ENCODE data around the gene CLRN3. TPM values are rescaled to one million over a fixed set of nuclear protein-coding genes. Genes with fewer than 3 reads are reported as not detected.

CLRN3 gene
- total RNA-seq, 3 donors from 2014 or later, result 0.98 TPM; not detected in 2

DNA sequence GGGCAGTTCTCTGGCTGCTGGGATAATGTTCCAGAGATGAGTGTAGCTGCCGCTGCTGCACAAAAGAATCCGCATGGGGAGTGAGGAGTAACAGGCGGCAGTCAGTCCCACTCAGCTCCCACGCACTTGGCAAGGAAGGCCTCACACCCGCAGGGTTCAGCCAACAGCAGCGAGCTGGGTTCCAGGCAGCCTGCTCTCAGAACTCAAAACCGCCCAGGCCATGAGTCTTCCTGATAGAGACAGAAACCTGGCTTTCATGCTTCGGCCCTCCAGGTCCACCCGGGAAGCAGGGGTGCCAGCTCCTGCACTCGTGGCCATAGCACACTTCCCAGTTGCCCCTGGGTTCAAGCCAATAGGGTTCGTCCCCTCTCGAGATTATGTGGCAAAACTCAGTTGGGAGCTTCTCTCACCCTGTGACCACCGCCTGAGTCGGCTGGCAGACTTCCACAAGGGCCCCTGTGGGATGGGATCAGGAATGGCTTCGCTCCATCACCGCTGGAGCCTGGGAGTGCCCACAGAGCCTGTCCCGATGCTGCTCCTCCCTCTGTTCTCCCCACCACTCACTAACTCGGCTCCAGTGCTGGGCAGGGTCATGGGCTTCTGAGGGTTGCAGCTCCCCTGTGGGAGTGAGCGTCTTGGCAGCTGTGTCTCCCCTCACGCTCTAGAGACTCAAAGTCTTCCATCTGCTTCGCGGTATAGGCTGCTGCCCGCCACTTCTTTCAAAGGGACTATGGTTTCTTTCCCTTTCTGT is 20.6 kb downstream of the CLRN3 start:
- peak overlapping the region in 1 of 3 donors; percentile 45 for H3K4me3 ChIP-seq
- H3K9me3 ChIP-seq, result peaks cover 0 to 13% of the 10 kb centered on the region in 2 donors
- H3K27me3 ChIP-seq, result no peaks in the 10 kb centered on the region
- H3K4me1 ChIP-seq, result no peaks in the 10 kb centered on the region
- intact Hi-C loops (cut with DNase I; ENCODE audit: low total_unique reads), result no loop called here
- DNase-seq (ENCODE audit: low spot score in 2 of 2), result no peak
- H3K27ac ChIP-seq, result no peak overlapping the region
- TF ChIP-seq POLR2AphosphoS5 (IDR thresholded peaks at IDR 0.05), result no peak
- no peak for TF ChIP-seq POLR2A (IDR thresholded peaks at IDR 0.05)
- TF ChIP-seq, protein P1, sequence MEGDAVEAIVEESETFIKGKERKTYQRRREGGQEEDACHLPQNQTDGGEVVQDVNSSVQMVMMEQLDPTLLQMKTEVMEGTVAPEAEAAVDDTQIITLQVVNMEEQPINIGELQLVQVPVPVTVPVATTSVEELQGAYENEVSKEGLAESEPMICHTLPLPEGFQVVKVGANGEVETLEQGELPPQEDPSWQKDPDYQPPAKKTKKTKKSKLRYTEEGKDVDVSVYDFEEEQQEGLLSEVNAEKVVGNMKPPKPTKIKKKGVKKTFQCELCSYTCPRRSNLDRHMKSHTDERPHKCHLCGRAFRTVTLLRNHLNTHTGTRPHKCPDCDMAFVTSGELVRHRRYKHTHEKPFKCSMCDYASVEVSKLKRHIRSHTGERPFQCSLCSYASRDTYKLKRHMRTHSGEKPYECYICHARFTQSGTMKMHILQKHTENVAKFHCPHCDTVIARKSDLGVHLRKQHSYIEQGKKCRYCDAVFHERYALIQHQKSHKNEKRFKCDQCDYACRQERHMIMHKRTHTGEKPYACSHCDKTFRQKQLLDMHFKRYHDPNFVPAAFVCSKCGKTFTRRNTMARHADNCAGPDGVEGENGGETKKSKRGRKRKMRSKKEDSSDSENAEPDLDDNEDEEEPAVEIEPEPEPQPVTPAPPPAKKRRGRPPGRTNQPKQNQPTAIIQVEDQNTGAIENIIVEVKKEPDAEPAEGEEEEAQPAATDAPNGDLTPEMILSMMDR (IDR thresholded peaks at IDR 0.05), result no peak
- H3K36me3 ChIP-seq, result no peaks in the 10 kb centered on the region

DNA sequence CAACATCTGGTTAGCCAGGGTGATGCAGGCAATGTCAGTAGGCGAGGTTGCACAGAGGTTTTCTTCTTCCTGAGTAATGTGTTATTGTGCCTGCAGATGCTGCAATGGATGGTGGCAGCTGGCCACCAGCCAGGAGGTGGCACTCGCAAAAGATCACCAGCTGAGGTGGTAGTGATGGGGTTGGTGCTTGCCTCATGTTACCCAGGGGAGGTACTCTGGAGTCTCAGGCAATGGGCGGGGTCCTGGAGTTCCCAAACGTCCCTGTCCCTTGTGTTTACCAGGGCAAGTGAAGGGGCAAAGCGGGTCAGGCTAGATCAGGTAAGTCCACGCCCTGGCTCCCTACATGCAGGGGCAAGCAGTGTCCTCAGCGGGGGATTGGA is 21.1 kb downstream of the CLRN3 start:
- H3K4me3 ChIP-seq, result no peak overlapping the region
- no peak for DNase-seq (ENCODE audit: low spot score in 2 of 2)
- H3K36me3 ChIP-seq, result no peaks in the 10 kb centered on the region
- H3K27ac ChIP-seq, result no peak overlapping the region
- TF ChIP-seq, protein P1 (IDR thresholded peaks at IDR 0.05), result no peak
- TF ChIP-seq POLR2A (IDR thresholded peaks at IDR 0.05) (no peak), POLR2AphosphoS5 (IDR thresholded peaks at IDR 0.05) (no peak)
- no peaks in the 10 kb centered on the region for H3K4me1 ChIP-seq
- peaks cover 0 to 13% of the 10 kb centered on the region in 2 donors for H3K9me3 ChIP-seq
- no peaks in the 10 kb centered on the region for H3K27me3 ChIP-seq
- intact Hi-C loops (cut with DNase I; ENCODE audit: low total_unique reads), result no loop called here

DNA sequence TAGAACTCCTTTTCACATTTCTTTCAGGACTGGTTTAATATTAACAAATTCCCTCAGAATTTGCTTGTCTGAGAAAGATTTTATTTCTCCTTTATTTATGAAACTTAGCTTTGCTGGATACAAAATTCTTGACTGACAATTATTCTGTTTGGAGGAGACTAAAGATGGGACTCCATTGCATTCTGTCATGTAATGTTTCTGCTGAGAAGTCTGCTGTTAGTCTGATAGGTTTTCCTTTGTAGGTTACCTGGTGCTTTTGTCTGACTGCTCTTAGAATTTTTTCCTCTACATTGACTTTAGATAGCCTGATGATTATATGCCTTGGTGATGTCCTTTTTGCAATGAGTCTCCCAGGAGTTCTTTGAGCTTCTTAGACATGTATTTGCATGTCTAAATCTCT is 23.4 kb downstream of the CLRN3 start:
- Histone ChIP-seq H3K4me3 (no peak overlapping the region), H3K27ac (no peak overlapping the region), H3K9me3 (peaks cover 0 to 13% of the 10 kb centered on the region in 2 donors), H3K27me3 (no peaks in the 10 kb centered on the region), H3K4me1 (no peaks in the 10 kb centered on the region), H3K36me3 (no peaks in the 10 kb centered on the region)
- DNase-seq (ENCODE audit: low spot score in 2 of 2), result no peak
- TF ChIP-seq, protein P1 (IDR thresholded peaks at IDR 0.05), result no peak
- TF ChIP-seq POLR2A (IDR thresholded peaks at IDR 0.05) (no peak), POLR2AphosphoS5 (IDR thresholded peaks at IDR 0.05) (no peak)
- intact Hi-C loops (cut with DNase I; ENCODE audit: low total_unique reads), result no loop called here

DNA sequence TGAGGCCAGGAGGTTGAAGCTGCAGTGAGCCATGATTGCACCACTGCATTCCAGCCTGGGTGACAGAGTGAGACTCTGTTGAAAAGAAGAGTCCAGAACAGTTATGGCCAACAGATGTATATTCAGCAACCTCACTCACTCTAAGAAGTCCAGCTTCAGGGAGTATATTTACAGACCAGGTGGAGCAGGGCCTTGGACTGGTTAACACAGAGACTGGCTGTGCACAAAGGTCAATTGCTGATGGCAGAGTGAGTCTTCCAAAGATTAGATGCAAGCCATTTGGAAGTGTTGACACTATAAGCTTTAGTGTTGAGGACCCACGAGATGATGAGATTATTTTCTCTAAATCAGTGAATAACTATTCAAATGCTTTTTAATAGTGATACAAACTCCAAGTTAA is 24.9 kb downstream of the CLRN3 start:
- no peak overlapping the region for H3K27ac ChIP-seq
- no peaks in the 10 kb centered on the region for H3K4me1 ChIP-seq
- no peaks in the 10 kb centered on the region for H3K27me3 ChIP-seq
- peaks cover 0 to 13% of the 10 kb centered on the region in 2 donors for H3K9me3 ChIP-seq
- DNase-seq (ENCODE audit: low spot score in 2 of 2), result no peak
- intact Hi-C loops (cut with DNase I; ENCODE audit: low total_unique reads), result no loop called here
- no peak overlapping the region for H3K4me3 ChIP-seq
- TF ChIP-seq POLR2A (IDR thresholded peaks at IDR 0.05), result no peak
- TF ChIP-seq, protein P1 (IDR thresholded peaks at IDR 0.05), result no peak
- no peak for TF ChIP-seq POLR2AphosphoS5 (IDR thresholded peaks at IDR 0.05)
- H3K36me3 ChIP-seq, result no peaks in the 10 kb centered on the region

DNA sequence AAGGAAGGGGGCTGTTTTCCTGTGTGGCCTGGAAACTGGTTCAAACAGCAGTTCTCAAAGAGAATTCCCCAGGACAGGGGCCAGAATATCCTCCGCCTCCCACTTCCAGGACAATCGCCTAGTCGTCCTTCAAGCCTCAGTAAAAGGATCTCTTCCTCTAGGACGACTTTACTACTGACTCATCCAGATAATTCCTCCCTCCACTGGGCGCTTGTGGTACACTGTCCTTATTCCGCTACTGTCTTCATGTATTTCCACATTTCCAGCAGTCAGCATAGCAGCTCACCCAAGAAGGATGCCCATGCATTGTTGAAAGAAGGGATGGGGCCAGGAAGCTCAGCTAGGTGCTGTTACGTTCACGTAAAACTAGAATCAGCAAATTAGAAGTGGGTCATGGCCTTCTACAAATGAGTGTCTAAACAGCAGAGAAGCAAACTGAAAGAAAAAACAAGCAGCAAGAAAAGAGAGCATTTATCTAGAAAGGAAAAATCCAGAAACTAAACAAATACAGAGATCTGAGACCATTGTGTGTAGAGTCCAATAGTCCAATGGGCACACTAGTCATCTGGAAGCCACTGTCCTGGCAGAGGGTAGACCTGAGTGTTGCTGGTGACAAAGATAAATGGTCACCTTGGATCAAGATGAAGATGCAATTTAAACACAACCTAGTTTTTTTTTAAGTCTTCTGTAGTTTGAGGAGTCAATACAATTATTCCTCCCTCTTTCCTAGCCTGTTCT is 26.3 kb downstream of the CLRN3 start:
- intact Hi-C loops (cut with DNase I; ENCODE audit: low total_unique reads), result no loop called here
- Histone ChIP-seq H3K27ac (no peak overlapping the region), H3K4me1 (no peaks in the 10 kb centered on the region), H3K27me3 (no peaks in the 10 kb centered on the region), H3K36me3 (no peaks in the 10 kb centered on the region), H3K4me3 (no peak overlapping the region), H3K9me3 (peaks cover 0 to 13% of the 10 kb centered on the region in 2 donors)
- no peak for DNase-seq (ENCODE audit: low spot score in 2 of 2)
- TF ChIP-seq POLR2A (IDR thresholded peaks at IDR 0.05) (no peak), POLR2AphosphoS5 (IDR thresholded peaks at IDR 0.05) (no peak)
- TF ChIP-seq, protein P1 (IDR thresholded peaks at IDR 0.05), result no peak

Data from breast epithelium (tissue), 4 donors.